GM23338 (cell line): ENCODE results near the gene LNPEP. TPM values are rescaled to one million over a fixed set of nuclear protein-coding genes. Genes with fewer than 3 reads are reported as not detected.

ENCODE experiments used
- ATAC-seq: fragments of 200-7000 bp; cut with Tn5 transposase; 3 replicates; pipeline ENCODE4 v1.9.1; 2020
- DNase-seq: peaks from one replicate; pipeline ENCODE4 v3.0.0-alpha.2; 2015; ENCODE audit warnings: low spot score
- H2AFZ ChIP-seq: fragments of 200-600 bp; sonication (generic); 2 replicates; pipeline ENCODE4 v1.8.0; 2016; ENCODE audit warnings: antibody characterized with exemption, mild to moderate bottlenecking, moderate library complexity
- H3F3A ChIP-seq: fragments of 200-600 bp; sonication (generic); replicated peaks from 2 replicates; pipeline ENCODE4 v1.8.0; 2017; ENCODE audit warnings: antibody characterized with exemption, mixed run types, low read depth
- H3K27ac ChIP-seq: fragments of 200-600 bp; sonication (generic); 2 replicates; pipeline ENCODE4 v1.6.1; 2016; ENCODE audit warnings: low read depth
- H3K27me3 ChIP-seq: fragments of 200-600 bp; sonication (generic); 2 replicates; pipeline ENCODE4 v1.8.0; 2016; ENCODE audit warnings: mild to moderate bottlenecking, mixed run types, moderate library complexity; ENCODE audit not compliant: insufficient read depth
- H3K36me3 ChIP-seq: fragments of 200-600 bp; sonication (generic); 2 replicates; pipeline ENCODE4 v1.8.0; 2016; ENCODE audit warnings: mild to moderate bottlenecking; ENCODE audit not compliant: insufficient read depth
- H3K4me1 ChIP-seq: fragments of 200-600 bp; sonication (generic); 2 replicates; pipeline ENCODE4 v1.8.0; 2016; ENCODE audit warnings: mild to moderate bottlenecking, moderate library complexity; ENCODE audit not compliant: insufficient read depth
- H3K4me2 ChIP-seq: fragments of 200-600 bp; sonication (generic); 2 replicates; pipeline ENCODE4 v1.7.1; 2017; ENCODE audit warnings: mixed run types
- H3K4me3 ChIP-seq: fragments of 200-600 bp; sonication (generic); 2 replicates; pipeline ENCODE4 v1.6.1; 2016; ENCODE audit warnings: mixed run types
- H3K79me2 ChIP-seq: fragments of 200-600 bp; sonication (generic); replicated peaks from 2 replicates; pipeline ENCODE4 v1.8.0; 2017; ENCODE audit warnings: mild to moderate bottlenecking; ENCODE audit not compliant: insufficient read depth
- H3K9me2 ChIP-seq: fragments of 200-600 bp; sonication (generic); 2 replicates; pipeline ENCODE4 v1.8.0; 2017; ENCODE audit not compliant: insufficient read depth
- H4K20me1 ChIP-seq: fragments of 200-600 bp; sonication (generic); replicated peaks from 2 replicates; pipeline ENCODE4 v1.8.0; 2017; ENCODE audit warnings: mild to moderate bottlenecking; ENCODE audit not compliant: insufficient read depth
- H3K27ac Mint-ChIP-seq: 2 replicates; pipeline ENCODE4 v1.8.0; 2020; ENCODE audit warnings: inconsistent platforms, mild to moderate bottlenecking, moderate library complexity, mixed read lengths
- H3K27me3 Mint-ChIP-seq: 3 replicates; pipeline ENCODE4 v1.8.0; 2022; ENCODE audit warnings: low read depth, mild to moderate bottlenecking, moderate library complexity, mixed read lengths, inconsistent platforms; ENCODE audit not compliant: insufficient read depth, poor library complexity
- H3K36me3 Mint-ChIP-seq: 3 replicates; pipeline ENCODE4 v1.8.0; 2021; ENCODE audit warnings: low read depth, mild to moderate bottlenecking, inconsistent platforms, moderate library complexity, mixed read lengths
- H3K4me1 Mint-ChIP-seq: 3 replicates; pipeline ENCODE4 v1.8.0; 2020; ENCODE audit warnings: mild to moderate bottlenecking, inconsistent platforms, mixed read lengths
- H3K4me3 Mint-ChIP-seq: 3 replicates; pipeline ENCODE4 v1.8.0; 2021; ENCODE audit warnings: moderate library complexity, mild to moderate bottlenecking, inconsistent platforms, mixed read lengths
- H3K9me3 Mint-ChIP-seq: 3 replicates; pipeline ENCODE4 v1.8.0; 2020; ENCODE audit warnings: moderate library complexity, mild to moderate bottlenecking, inconsistent platforms, mixed read lengths
- CREB1 ChIP-seq: fragments of 250-450 bp; sonication (Bioruptor Pico); IDR thresholded peaks from 2 replicates; pipeline ENCODE4 v1.5.0; 2020; ENCODE audit warnings: low read depth, mild to moderate bottlenecking, moderate library complexity
- JUNB ChIP-seq: IDR thresholded peaks from one replicate; pipeline ENCODE4 v1.6.1; 2016; ENCODE audit warnings: antibody characterized with exemption; ENCODE audit not compliant: unreplicated experiment
- NANOG ChIP-seq: IDR thresholded peaks from 2 replicates; pipeline ENCODE4 v1.6.1; 2016; ENCODE audit warnings: antibody characterized with exemption, borderline replicate concordance
- POLR2AphosphoS5 ChIP-seq: IDR thresholded peaks from 2 replicates; pipeline ENCODE4 v1.6.1; 2016; ENCODE audit warnings: antibody characterized with exemption, low read depth
- STAT1 ChIP-seq: IDR thresholded peaks from one replicate; pipeline ENCODE4 v1.6.1; 2016; ENCODE audit warnings: antibody characterized with exemption; ENCODE audit not compliant: unreplicated experiment
- polyA plus RNA-seq: library from polyadenylated mRNA; unstranded; fragments of >200 nt; fragmentation: Nextera tagmentation; extraction: Ambion mirVana; gene quantifications from 2 replicates; pipeline ENCODE4 v1.2.1, GENCODE V29; 2016
- total RNA-seq: library from RNA; depleted of rRNA; stranded (reverse); fragments of >200 nt; shearing (Covaris generic); gene quantifications from 2 replicates; pipeline ENCODE4 v1.2.3, GENCODE V29; 2014
- TF ChIP-seq, protein P1 (sequence below): fragments of 250-450 bp; sonication (Bioruptor Pico); IDR thresholded peaks from 2 replicates; pipeline ENCODE4 v1.5.0; 2020; ENCODE audit warnings: mild to moderate bottlenecking, moderate library complexity
- TF ChIP-seq, protein P2 (sequence below), 2 experiments: fragments of 200-600 bp in 1 of 2; sonication (generic) in 1 of 2; conservative IDR thresholded peaks; 2 replicates each; pipeline versions ENCODE4 v1.5.1 to v1.6.1; 2016 to 2017; ENCODE audit warnings: antibody characterized with exemption in 2 of 2, low read depth in 2 of 2, mild to moderate bottlenecking in 2 of 2, moderate library complexity in 1 of 2

Gene LNPEP
- total and polyA plus RNA-seq, 2 experiments from 2014 or later = 1.2 to 8.3 TPM

DNA sequence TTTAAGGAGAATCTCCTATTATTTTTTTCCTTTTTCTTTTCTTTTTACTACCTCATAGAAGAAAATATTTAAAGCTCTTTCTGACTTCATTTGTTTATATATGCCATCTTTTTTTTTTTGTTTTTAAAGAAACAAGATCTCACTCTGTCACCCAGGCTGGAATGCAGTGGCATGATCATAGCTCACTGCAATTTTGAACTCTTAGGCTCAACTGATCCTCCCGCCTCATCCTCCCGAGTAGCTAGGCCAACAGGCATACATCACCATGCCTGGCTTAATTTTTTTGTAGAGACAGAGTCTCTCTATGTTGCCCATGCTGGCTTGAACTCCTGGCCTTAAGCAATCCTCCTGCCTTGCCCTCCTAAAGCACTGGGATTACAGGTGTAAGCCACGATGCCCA lies 59.5 kb downstream of the LNPEP start:
- no peak for ATAC-seq
- H3K9me2 ChIP-seq = no peaks in the 10 kb centered on the region

More for the DNA sequence above, 59.5 kb downstream of the LNPEP start:
- H3K27me3 ChIP-seq = no peaks in the 10 kb centered on the region
- no peaks in the 10 kb centered on the region for H4K20me1 ChIP-seq
- no peaks in the 10 kb centered on the region for H3K36me3 ChIP-seq
- no peaks in the 10 kb centered on the region for H3K79me2 ChIP-seq
- Mint-ChIP-seq H3K9me3 (no peaks in the 10 kb centered on the region), H3K36me3 (no peaks in the 10 kb centered on the region), H3K4me1 (peaks cover 4% of the 10 kb centered on the region; the same call in 1 of the 3 replicates), H3K27ac (no peak overlapping the region), H3K27me3 (no peaks in the 10 kb centered on the region), H3K4me3 (no peak overlapping the region)
- no peak for TF ChIP-seq CREB1 (CRISPR knock-in tag)
- TF ChIP-seq, protein P1, sequence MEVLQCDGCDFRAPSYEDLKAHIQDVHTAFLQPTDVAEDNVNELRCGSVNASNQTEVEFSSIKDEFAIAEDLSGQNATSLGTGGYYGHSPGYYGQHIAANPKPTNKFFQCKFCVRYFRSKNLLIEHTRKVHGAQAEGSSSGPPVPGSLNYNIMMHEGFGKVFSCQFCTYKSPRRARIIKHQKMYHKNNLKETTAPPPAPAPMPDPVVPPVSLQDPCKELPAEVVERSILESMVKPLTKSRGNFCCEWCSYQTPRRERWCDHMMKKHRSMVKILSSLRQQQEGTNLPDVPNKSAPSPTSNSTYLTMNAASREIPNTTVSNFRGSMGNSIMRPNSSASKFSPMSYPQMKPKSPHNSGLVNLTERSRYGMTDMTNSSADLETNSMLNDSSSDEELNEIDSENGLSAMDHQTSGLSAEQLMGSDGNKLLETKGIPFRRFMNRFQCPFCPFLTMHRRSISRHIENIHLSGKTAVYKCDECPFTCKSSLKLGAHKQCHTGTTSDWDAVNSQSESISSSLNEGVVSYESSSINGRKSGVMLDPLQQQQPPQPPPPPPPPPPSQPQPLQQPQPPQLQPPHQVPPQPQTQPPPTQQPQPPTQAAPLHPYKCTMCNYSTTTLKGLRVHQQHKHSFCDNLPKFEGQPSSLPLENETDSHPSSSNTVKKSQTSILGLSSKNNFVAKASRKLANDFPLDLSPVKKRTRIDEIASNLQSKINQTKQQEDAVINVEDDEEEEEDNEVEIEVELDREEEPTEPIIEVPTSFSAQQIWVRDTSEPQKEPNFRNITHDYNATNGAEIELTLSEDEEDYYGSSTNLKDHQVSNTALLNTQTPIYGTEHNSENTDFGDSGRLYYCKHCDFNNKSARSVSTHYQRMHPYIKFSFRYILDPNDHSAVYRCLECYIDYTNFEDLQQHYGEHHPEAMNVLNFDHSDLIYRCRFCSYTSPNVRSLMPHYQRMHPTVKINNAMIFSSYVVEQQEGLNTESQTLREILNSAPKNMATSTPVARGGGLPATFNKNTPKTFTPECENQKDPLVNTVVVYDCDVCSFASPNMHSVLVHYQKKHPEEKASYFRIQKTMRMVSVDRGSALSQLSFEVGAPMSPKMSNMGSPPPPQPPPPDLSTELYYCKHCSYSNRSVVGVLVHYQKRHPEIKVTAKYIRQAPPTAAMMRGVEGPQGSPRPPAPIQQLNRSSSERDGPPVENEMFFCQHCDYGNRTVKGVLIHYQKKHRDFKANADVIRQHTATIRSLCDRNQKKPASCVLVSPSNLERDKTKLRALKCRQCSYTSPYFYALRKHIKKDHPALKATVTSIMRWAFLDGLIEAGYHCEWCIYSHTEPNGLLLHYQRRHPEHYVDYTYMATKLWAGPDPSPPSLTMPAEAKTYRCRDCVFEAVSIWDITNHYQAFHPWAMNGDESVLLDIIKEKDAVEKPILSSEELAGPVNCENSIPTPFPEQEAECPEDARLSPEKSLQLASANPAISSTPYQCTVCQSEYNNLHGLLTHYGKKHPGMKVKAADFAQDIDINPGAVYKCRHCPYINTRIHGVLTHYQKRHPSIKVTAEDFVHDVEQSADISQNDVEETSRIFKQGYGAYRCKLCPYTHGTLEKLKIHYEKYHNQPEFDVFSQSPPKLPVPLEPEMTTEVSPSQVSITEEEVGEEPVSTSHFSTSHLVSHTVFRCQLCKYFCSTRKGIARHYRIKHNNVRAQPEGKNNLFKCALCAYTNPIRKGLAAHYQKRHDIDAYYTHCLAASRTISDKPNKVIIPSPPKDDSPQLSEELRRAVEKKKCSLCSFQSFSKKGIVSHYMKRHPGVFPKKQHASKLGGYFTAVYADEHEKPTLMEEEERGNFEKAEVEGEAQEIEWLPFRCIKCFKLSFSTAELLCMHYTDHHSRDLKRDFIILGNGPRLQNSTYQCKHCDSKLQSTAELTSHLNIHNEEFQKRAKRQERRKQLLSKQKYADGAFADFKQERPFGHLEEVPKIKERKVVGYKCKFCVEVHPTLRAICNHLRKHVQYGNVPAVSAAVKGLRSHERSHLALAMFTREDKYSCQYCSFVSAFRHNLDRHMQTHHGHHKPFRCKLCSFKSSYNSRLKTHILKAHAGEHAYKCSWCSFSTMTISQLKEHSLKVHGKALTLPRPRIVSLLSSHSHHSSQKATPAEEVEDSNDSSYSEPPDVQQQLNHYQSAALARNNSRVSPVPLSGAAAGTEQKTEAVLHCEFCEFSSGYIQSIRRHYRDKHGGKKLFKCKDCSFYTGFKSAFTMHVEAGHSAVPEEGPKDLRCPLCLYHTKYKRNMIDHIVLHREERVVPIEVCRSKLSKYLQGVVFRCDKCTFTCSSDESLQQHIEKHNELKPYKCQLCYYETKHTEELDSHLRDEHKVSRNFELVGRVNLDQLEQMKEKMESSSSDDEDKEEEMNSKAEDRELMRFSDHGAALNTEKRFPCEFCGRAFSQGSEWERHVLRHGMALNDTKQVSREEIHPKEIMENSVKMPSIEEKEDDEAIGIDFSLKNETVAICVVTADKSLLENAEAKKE (CRISPR knock-in tag) = no peak
- TF ChIP-seq, protein P2, sequence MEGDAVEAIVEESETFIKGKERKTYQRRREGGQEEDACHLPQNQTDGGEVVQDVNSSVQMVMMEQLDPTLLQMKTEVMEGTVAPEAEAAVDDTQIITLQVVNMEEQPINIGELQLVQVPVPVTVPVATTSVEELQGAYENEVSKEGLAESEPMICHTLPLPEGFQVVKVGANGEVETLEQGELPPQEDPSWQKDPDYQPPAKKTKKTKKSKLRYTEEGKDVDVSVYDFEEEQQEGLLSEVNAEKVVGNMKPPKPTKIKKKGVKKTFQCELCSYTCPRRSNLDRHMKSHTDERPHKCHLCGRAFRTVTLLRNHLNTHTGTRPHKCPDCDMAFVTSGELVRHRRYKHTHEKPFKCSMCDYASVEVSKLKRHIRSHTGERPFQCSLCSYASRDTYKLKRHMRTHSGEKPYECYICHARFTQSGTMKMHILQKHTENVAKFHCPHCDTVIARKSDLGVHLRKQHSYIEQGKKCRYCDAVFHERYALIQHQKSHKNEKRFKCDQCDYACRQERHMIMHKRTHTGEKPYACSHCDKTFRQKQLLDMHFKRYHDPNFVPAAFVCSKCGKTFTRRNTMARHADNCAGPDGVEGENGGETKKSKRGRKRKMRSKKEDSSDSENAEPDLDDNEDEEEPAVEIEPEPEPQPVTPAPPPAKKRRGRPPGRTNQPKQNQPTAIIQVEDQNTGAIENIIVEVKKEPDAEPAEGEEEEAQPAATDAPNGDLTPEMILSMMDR (conservative IDR thresholded peaks at IDR 0.05; ENCODE audit: low read depth in 2 of 2) = no peak
- TF ChIP-seq POLR2AphosphoS5 = no peak
- no peak for TF ChIP-seq JUNB
- no peak for TF ChIP-seq STAT1
- TF ChIP-seq NANOG = no peak
- no peak overlapping the region for H3K4me2 ChIP-seq
- H2AFZ ChIP-seq = no peak overlapping the region
- H3K27ac ChIP-seq = no peak overlapping the region
- no peak for DNase-seq
- H3K4me1 ChIP-seq = no peaks in the 10 kb centered on the region
- no peak overlapping the region for H3K4me3 ChIP-seq
- no peaks in the 10 kb centered on the region for H3F3A ChIP-seq
